NCI-H1436 (cell line): ENCODE data around the gene HOXA10.

ENCODE experiments used
- DNase-seq: peaks from one replicate; lab custom pipeline; 2025; lab: John Stamatoyannopoulos, UW

The HOXA10 gene

DNA sequence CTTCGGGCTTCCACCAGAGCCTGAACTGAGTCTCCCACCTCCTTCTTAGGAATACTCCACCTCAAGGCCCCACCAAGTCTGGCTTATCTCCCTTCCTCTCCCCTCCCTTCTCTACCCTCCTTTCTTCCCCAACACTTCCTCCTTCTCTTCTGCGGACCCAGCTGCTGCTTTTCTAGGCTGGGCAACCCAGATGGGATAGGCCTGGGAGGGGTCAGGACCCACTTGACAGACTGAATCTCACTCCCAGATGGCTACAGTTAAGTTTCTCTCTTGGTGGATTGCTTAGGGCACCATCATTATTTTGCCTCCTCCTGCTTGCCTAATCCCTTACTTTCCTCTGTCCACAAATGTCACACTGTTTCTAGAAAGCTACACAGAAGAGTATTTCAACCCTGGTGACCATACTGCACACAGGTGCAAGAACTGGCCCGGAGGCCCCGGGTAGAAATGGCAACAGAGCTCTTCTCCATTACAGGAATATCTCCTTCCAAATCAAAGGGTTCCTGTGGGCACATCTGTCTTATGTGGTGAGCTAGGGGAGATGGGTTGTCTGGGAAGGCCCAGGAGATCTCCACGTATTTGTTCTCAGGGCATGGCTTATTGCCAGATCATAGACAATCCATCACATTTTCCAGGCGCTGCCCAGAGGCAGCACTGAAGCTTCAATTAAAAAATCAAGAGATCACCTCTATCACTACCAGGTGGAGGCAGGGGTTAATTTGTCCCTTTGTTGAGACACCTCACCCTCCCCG lies 16.1 kb upstream of the HOXA10 start:
- no peak for DNase-seq

DNA sequence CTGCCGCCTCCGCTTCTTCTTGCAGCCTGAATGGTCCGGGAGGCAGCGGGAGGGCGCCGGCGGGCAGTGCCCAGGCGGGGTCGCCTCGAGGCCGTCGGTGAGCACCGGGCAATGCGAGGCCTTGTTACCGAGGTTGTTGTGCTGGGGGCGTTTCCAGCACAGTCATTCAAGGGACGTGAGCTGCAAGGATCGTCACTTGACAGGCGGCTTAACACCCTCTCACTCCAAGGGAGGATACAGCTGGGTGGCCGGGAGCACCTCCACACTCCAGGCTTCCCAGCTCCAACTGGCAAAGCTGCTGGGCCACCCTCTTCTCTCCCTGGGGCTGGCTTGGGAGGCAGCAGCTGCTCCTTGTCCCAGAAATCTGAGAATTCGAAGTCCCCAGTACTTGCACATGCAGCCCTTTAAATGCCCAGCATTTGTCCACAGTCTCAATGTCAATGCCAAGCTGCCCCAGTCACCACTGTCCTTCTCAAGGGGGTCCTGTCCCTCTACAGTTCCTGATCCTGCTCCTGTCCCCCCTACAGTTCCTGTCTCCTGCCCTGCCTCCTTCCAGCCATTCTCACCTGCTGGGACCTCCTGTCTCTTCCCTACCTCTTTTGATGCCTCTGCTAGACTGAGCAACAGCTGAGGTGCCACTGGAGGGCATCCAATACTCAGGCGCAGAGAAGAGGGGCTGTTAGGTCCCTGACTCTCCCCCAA lies 15.3 kb upstream of the HOXA10 start:
- DNase-seq, result no peak

DNA sequence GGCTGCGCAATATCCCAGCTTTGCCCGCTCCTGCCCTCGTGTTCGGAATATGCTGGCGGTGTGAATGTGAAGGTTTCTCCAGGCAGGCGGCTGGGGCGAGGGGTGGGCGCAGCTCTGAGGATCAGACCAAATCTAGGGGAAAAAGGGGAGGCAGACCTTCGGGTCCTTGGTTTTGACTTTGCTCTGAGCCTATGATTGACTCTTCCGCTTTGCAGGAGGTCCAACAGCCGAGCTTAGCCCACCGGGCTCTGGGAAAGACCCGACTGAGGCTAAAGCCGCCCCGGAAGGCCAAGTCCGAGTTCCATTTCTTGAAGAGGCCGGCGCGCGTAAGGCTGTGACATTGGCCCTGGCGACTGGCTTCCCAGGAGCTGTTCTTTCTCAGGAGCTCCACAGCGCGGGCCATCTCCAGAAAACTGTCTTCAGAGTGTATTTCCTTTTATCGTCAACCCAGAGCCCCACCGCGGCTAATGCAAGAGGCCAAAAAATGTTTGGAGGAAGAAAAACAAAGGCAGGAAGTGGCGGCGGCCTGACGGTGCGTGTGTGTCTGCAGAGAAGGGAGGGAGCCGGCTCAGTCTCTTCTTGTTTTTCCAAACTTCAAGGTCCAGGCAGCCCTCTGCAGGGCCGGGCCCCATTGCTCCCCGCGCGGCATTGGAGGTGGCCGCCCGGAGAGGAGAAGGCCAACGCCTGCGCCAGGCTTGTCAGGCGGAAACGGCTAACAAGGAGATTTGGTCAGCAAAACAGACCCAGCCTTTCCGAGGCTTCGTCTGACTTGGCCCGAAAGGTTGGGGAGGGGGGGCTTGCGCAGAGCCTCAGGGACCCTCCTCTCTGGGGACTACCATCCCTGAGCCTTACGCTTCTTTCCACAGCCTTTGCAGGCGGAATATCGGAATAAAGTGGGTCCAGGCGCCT lies 14.5 kb upstream of the HOXA10 start:
- no peak for DNase-seq

DNA sequence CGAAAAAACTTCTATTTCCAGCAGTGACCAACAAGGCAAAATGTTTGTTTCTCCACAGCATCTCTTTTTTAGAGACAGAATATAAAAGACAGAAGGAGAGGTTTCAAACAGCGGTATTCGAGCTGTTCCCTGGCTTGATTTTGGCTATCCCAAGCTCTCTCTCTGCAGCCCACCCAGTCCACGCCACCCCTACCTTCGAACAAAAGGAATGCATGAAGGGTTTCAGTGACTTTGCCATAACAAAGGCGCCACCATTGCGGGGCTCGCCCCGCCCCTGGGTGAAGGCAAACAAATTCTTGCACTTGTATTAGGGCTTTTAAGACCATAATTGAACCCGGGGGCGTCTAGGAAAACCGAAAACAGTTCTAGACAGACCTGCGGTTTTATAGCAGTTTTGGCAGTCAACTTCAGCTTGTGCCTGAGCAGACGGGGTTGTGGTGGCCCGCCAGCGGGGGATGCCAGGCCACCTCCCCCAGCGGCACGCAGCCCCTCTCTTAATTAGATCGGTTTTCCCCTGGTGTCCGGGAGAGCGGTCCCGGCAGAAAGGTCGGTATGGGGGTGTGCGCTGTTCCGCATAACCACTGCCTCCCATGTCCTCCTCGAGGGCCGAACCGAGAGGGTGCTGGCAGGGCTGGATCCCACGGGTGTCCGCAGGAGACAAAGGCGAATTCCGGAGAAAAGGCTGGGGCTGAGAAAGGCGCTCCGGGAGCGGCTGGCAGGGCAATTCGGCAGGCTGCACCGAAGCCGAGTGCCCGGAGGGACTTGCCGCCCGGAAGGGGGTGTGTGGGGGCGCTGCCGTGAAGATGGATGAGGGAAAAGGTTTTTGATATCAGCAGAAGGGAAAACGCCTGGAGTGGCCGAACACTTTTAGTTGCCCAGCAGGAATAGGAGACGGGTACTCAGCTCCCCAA lies 13.6 kb upstream of the HOXA10 start:
- DNase-seq, result no peak

DNA sequence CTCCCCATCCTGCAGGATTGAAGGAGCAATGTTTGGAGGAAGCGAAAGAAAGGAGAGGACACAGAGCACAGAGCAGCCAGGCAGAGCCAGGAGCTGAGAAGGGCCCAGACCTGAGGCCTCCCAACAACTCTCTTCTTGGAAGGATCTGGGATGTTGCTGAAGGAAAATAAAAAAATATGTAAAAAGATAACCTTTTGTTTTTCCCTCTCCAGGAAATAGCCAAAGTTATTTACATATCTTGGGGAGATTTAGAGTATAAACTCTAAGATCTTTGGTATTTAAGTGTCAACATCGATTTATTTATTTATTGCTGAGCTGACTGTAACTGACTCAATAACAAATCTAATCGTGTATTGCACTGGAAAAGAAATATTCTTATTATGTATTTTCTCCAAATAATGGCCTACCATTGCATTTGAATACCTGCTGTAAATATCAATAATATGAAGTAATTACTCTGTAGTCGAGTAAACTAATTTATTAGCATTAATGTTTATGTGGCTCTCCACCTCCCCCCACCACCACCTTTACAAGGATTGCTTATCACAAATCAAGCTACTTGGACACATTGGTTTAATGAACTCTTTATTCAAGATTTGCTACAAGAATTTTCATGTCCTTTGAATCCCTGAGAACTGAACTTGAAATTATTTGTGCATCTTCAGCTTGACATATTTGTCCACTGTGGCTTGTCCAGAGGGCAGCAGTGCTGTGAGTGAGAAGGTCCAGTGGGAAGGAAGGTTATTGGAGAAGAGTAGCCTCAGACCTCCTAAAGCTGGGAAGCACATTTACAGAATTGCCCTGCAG lies 12.8 kb upstream of the HOXA10 start:
- no peak for DNase-seq

DNA sequence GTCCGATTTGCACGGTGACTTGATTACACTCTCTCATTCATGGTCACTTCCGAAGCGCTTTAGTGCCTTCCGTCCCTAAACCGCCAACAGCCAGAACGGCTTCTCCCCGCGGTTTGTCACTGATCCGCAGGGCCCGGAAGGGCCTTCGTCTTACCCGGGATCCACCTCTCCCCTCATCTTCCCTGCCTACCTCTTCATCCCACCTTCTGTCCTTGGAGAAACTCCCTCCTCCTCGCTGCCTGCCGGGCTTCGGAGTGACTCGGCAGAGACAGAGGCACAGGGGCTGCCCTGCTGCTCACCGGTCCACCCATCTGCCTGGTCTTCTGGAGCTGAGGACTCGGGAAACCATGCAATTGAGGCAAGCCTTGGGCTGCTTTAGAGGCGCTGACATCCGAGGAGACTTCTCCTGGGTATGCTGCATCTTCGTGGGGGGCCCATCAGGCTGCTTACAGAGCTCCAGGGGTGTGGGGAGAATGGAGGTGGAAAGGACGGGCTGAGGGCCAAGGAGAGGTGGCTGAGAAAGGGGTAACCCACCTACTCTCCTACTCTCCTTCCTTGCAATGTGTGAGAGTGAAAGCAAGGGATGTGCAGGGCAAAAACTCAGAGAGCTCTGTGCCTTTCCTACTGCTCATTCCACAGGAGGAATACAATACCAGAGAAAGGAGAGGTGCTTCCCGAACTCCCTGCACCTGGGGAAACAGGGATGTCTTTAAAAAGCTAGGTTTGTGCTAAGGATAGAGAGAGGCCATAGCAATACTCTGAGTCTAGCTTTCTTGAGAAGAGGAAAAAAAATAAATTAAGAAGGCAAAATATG lies 11.9 kb upstream of the HOXA10 start:
- no peak for DNase-seq

DNA sequence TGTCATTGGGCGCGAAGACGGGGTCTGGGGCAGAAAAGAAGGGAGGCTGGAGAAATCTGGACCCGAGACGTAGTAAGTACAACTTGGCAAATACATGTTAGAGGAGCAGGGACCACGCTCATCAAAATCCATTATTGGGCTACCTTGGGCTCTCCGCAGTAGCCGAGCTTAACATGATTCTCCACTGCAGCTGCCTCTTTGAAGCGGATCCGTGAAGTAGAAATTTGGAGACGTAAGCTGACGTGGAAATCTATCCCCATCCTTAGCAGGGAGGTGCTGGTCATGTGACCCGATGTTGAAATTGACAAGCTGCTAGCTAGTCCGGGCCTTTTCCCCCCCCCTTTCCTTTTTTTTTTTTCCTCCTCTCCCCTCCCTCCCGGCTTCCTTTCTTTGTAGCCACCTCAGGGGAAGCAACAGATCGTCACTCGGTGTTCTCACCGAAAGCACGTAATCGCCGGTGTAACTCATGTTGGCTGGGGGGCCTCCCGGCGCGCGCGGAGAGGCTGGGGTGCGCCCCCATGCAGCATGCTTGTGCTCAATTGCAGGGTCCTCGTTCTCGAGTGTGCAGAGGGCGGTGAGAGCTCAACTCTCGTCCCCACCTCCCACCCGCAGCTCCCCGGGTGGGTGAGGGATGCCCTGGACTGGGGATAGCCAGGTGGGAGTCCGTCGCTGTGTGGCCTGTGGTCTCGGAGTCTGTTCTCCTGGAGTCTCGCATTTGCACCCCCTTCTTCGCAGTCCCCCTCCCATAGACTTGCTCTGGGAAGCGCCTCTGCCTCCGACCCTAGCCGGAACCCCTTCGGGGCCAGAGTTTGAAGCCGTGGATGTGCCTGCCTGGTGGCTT lies 11.1 kb upstream of the HOXA10 start, which contains the start of gene HOXA11:
Gene HOXA11, minus strand, starts transcription at position 220 of the 841 bp plus-strand sequence. Its CDS starts 88 bp downstream, at position 132.
- no peak for DNase-seq

DNA sequence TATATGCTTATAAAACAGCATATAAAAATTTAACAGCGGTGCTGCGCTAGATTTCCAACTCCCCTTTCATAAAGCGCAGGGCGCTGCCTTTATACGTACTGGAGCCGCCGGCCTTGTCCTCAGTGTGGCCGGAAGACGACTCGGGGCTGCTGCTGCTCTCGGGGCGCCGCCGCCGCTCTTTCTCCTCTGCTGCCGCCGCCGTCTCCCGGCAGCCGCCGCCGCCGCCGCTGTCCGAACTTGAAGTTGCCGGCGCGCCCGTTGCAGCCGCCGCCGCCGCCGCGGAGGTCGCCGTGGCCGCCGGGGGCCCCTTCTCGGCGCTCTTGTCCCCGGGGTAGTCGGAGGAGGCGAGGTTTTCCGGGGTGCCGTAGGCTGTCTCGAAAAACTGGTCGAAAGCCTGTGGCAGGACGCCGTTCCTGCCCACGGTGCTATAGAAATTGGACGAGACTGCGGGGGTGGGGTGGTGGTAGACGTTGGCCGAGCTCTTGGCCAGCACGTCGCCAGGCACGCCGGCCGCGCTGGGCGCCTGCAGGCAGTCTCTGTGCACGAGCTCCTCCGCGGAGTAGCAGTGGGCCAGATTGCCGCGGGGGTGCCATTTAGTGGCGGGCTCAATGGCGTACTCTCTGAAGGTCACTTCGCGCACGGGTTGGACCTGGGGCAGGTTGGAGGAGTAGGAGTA lies 10.4 kb upstream of the HOXA10 start:
- DNase-seq, result no peak

DNA sequence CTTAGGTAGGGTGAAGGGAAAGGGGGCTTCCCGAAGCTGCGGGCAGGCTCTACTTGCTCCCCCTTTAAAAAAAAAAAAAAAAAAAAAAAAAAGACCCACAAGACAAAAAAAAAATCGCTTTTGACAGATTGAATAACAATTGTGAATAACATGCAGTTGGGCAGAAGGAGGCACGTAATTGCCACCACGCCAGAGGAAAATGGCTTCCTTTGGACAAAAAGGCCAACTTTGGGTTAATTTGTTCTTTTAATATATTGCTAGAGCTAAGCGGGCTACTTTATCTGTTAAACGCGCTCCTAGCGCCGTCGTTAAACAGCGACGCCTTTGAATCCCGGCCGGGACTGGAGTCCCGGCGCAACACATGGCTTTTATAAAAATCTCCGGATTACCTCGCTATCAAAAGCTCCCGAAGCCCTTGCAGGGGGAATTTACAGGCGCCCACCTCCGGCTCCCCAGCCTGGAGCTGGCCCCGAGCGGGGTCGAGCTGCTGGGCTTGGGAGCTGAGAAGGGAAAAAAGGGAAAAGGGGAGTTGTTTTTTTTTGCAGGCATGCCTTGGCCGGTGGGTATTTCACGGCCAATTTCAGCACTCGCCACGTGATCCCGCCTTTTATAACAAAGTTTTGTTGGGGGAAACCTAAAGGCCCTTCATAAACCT lies 9.7 kb upstream of the HOXA10 start:
- DNase-seq, result no peak

DNA sequence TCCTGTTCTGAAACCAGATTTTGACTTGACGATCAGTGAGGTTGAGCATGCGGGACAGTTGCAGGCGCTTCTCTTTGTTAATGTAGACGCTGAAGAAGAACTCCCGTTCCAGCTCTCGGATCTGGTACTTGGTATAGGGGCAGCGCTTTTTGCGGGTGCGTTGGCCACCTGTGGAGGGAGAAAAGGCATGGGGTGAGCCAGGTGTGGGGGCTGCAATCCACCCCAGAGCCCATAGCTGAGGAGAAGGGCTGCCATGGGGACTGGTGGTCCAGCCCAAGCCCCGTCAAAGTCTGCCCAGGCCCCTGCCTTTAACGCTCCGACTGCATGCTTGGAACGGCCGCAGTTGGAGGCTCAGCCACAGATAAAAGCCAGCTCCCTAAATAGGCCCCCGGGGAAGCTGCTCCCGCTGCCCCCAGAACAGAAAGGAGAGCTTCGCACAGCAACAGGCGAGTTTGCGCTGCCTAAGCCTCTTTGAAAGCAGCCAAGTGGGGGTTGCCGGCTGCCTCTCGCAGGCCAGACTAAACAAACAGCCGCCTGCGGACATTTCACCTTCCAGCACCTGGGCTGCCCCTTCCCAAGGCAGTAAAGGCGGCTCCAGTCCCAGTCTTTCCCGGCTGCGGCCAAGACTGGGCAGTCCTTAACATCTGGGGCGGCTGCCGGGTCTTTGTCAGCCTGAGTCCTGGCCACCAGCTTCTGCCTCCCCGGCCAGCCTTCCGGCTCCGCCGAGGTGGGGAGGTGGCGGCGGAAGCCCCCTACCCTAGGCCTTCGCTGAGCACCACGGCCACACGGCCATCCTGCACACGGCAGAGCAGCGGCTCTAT lies 9.0 kb upstream of the HOXA10 start:
- DNase-seq, result no peak

DNA sequence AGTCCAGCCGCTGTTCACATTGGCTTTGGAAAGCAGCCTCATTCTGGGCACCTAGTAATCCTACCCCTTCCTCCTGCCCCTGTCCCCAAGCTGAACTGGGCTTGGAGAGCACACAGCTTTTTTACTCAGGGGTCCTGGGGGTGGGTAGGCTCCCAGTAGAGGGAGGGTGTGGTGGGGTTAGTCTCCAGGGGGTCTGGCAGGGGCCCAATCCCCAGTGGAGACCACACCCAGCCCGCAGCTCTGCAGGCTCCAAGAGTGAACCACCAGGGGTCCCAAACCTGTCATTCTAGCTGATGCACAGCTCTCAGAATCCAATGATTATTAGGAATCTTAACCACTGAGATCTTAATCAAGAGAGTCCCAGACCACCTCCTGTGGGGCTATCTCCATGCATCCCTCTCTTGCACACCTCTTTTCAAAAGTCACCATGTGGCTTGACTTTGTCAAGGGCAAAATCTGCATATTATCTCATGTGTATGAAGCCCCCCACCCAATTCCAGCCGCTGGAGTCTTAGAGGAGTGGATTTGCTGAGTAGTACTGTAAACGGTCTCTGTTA lies 8.2 kb upstream of the HOXA10 start:
- DNase-seq, result no peak

DNA sequence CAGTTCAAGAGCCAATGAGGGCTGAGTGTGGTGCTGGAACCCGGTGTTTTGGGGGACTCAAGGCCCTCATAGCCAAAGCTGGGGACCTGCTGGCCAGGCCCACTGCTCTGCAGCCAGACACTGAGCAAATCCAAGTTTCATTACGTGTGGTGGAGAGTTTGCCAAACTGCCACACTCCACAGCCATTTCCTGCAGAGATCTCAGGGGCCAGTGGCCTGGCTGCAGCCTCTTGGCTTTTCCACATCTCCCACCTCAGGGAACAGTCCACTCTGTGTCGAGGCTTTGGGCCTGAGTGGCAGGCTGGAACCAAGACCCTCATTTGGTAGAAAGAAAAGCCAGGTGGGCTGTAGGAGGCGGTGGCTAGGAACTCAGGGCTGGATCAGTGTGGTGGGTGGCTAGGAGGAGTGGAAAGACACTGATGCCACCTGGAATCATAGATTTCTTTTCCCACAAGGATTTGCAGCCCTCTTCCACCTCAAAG lies 7.7 kb upstream of the HOXA10 start:
- no peak for DNase-seq

DNA sequence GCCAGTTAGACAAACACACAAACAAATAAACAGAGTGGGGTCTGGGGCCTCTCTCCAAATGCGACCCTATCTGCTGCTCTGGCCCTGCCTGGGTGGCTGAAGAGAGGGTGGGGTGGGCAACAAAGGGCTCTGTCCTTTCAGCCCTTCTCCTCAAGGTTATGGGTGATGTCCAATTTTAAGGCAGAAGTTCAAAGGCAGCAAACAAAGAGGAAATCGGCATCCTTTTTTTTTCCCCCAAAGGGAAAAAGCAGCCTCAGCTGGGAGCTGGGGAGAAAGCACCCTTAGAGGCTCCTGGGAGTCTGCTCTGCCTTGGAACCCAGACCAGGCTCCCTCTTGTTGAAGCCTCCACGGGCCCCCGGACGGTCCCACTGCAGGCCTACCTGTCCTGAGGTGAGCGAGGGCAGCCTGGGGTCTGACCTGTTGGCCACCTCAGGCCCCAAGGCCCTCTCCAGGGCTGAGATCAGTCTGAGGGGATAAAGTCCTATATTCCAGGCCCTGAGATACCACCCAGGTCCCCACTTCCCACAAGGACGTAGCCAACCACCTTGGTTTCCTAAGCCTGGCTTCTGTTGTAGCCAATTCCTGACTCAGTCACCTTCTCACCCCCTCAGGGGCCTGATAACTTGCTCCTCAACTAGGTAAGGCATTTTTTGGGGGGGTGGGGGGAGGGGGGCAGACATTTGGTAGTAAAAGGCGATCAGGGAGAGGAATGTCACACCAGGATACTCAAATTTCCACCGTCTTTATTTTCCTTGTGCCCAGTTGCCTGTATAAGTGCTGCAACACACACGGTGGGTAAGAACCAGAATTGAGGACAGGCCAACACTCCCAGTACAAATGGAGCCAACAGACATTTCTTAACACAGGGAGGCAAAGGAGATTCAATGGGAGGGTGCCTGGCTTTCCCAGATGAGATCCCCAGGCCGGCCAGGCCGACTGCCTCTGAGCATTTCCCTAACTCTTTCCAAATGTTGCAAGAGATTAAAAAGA lies 6.6 kb upstream of the HOXA10 start:
- no peak for DNase-seq

DNA sequence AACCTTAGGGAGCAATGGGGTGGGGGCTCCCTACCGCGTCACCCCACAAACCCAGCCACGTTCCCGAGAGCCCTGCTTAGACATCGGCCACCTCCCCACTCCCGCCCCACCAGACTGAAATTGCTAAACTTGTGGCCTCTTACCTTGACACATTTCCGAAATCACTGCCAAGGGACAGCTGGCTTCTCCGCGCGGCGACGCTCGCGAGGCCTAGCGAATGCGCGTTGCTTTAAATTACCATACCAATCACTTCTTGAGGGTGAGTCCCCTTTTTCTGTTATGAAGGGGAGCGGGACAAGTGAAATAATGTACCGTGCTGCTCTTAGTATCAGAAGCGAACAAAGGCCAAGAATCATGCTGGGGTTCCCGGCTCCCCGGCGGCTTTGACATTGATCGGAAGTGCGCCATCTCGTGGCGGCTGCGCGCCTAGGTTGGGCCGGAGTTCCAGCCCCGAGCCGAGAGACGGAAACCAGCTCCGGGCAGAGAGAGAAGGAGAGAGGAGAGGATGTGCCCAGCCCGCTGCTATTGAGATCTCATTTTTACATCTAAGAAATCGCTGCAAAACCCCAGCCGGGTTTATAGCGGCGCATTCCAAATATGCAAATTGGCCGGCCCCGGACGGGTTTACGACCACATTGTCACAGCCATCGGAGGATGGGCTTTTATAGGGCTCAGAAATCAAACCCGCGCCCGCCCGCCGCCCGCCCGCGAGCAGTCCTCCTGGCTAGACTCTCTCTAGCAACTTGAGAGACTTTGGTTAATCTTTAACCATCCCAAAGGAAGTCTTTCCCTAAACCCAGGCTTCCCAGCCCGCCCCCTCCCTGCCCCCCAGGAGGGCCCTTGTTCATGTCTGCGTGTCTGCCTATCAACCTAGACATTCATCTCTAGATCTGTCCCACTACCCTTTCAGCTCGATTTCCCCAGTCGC lies 5.6 kb upstream of the HOXA10 start:
- no peak for DNase-seq
